ENCODE data around the gene YAP1. TPM values are rescaled to one million over a fixed set of nuclear protein-coding genes. Genes with fewer than 3 reads are reported as not detected.

Gene YAP1
- total and polyA plus RNA-seq, 2 of the 4 experiments (the other 2 are of a cell fraction): 121 to 251 TPM

DNA sequence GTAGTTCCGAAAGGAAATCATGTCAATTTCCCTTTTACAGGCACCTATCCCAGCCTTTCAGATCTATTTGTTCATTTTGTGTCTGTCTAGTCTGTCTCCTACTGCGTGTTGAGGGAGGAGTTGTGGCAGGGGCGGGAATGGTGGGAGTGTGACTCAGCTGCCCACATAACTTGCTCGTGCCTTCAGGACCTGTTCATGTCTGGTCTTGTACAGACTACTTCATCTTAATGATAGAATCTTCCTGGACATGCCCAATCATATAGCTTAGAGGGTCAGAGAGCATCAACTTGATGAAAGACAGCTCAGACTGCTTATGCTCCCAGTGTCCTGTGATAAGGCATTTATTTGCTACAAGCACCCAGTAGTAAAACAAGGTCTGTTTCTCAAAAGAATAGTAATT, 146.0 kb downstream of the YAP1 start:
- Histone ChIP-seq H2AK5ac (ENCODE audit: low read depth, low read length) (peak overlapping the region; percentile 20), H3K4me2 (ENCODE audit: low read depth, low read length) (no peak overlapping the region), H3K4ac (ENCODE audit: low read depth, low read length) (peak overlapping the region; percentile 84), H3K9me3 (ENCODE audit: control insufficient read depth, insufficient read depth, low read length) (no peaks in the 10 kb centered on the region), H3K9me1 (ENCODE audit: insufficient read depth, low read length) (peaks cover 6% of the 10 kb centered on the region), H3K56ac (ENCODE audit: extremely low read depth, insufficient read depth, low read length) (peak overlapping the region; percentile 29; the same call in 1 of the 2 replicates), H2BK120ac (ENCODE audit: low read depth, low read length) (peak overlapping the region; percentile 90), H3K18ac (ENCODE audit: low read depth, low read length) (peak overlapping the region; percentile 70; the same call in 1 of the 2 replicates), H3K4me3 (ENCODE audit: insufficient read depth, low read depth, low read length) (no peak overlapping the region), H3K14ac (replicated peaks; ENCODE audit: low read depth, low read length) (peak overlapping the region; percentile 89), H2BK5ac (ENCODE audit: low read depth, low read length, poor library complexity, severe bottlenecking) (peak overlapping the region; percentile 78), H2AFZ (replicated peaks; ENCODE audit: low read length, poor library complexity) (peak overlapping the region; percentile 64), H4K5ac (ENCODE audit: low read depth, low read length) (peak overlapping the region; percentile 38; the same call in 1 of the 2 replicates), H2AK9ac (replicated peaks; ENCODE audit: low read depth, low read length, poor library complexity) (peak overlapping the region; percentile 83), H4K91ac (ENCODE audit: insufficient read depth, low read depth, low read length) (peak overlapping the region; percentile 54), H4K20me1 (ENCODE audit: insufficient read depth, low read length) (no peaks in the 10 kb centered on the region), H3K9ac (ENCODE audit: low read depth, low read length) (no peak overlapping the region), H2BK20ac (ENCODE audit: low read depth, low read length) (peak overlapping the region; percentile 92), H3K79me1 (ENCODE audit: low read depth in 1 of 2, low read length in 2 of 2) (no peaks in the 10 kb centered on the region), H2BK15ac (ENCODE audit: low read depth, low read length) (peak overlapping the region; percentile 56; the same call in 1 of the 3 replicates), H3K36me3 (ENCODE audit: control insufficient read depth, insufficient read depth, low read length) (no peaks in the 10 kb centered on the region), H4K8ac (ENCODE audit: low read depth in 2 of 2, low read length in 2 of 2) (peak overlapping the region; percentile 1 to 88; a peak in 2 of 4 replicates), H3K4me1 (ENCODE audit: control insufficient read depth, insufficient read depth, low read length) (peaks cover 6% of the 10 kb centered on the region), H3K27me3 (ENCODE audit: control insufficient read depth, insufficient read depth, low read length) (no peaks in the 10 kb centered on the region), H3K23ac (ENCODE audit: low read depth, low read length) (peak overlapping the region; percentile 85), H3K27ac (ENCODE audit: insufficient read depth, low read length) (no peak overlapping the region)
- TF ChIP-seq NFE2L2 (IDR thresholded peaks at IDR 0.05; ENCODE audit: low read depth, low read length): no peak
- no peak for TF ChIP-seq SMC3 (IDR thresholded peaks at IDR 0.05; ENCODE audit: low read depth, low read length)
- peak; percentile 89 for TF ChIP-seq BHLHE40 (IDR thresholded peaks at IDR 0.05; ENCODE audit: low read depth, low read length)
- TF ChIP-seq MAFK (IDR thresholded peaks at IDR 0.05; ENCODE audit: low read depth, low read length): no peak
- TF ChIP-seq RAD21 (IDR thresholded peaks at IDR 0.05; ENCODE audit: low read length): no peak
- no peak for TF ChIP-seq CHD1 (IDR thresholded peaks at IDR 0.05; ENCODE audit: low read depth, low read length)
- TF ChIP-seq MAZ (IDR thresholded peaks at IDR 0.05; ENCODE audit: borderline replicate concordance, low read depth, low read length): no peak
- TF ChIP-seq RFX5 (IDR thresholded peaks at IDR 0.05; ENCODE audit: low read depth, low read length): no peak
- TF ChIP-seq, protein P1, sequence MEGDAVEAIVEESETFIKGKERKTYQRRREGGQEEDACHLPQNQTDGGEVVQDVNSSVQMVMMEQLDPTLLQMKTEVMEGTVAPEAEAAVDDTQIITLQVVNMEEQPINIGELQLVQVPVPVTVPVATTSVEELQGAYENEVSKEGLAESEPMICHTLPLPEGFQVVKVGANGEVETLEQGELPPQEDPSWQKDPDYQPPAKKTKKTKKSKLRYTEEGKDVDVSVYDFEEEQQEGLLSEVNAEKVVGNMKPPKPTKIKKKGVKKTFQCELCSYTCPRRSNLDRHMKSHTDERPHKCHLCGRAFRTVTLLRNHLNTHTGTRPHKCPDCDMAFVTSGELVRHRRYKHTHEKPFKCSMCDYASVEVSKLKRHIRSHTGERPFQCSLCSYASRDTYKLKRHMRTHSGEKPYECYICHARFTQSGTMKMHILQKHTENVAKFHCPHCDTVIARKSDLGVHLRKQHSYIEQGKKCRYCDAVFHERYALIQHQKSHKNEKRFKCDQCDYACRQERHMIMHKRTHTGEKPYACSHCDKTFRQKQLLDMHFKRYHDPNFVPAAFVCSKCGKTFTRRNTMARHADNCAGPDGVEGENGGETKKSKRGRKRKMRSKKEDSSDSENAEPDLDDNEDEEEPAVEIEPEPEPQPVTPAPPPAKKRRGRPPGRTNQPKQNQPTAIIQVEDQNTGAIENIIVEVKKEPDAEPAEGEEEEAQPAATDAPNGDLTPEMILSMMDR (conservative IDR thresholded peaks at IDR 0.05; ENCODE audit: low read depth, low read length): no peak
- TF ChIP-seq CEBPB (IDR thresholded peaks at IDR 0.05; ENCODE audit: low read depth, low read length): no peak
- TF ChIP-seq MXI1 (IDR thresholded peaks at IDR 0.05; ENCODE audit: borderline replicate concordance, low read depth, low read length): no peak
- TF ChIP-seq RCOR1 (IDR thresholded peaks at IDR 0.05; ENCODE audit: insufficient replicate concordance, low read length): no peak
- no peak for TF ChIP-seq POLR2A (IDR thresholded peaks at IDR 0.05; ENCODE audit: low read depth, low read length)
- TF ChIP-seq, protein P2, sequence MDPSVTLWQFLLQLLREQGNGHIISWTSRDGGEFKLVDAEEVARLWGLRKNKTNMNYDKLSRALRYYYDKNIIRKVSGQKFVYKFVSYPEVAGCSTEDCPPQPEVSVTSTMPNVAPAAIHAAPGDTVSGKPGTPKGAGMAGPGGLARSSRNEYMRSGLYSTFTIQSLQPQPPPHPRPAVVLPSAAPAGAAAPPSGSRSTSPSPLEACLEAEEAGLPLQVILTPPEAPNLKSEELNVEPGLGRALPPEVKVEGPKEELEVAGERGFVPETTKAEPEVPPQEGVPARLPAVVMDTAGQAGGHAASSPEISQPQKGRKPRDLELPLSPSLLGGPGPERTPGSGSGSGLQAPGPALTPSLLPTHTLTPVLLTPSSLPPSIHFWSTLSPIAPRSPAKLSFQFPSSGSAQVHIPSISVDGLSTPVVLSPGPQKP (IDR thresholded peaks at IDR 0.05; ENCODE audit: borderline replicate concordance, low read depth, low read length): no peak
- peak; percentile 27; the same call in 1 of the 2 replicates for TF ChIP-seq FOS (IDR thresholded peaks at IDR 0.05; ENCODE audit: low read depth, low read length)
- dilution Hi-C loops (cut with HindIII; ENCODE audit: low sequenced_read_pairs, unreplicated experiment): no loop called here
- in situ Hi-C loops (cut with MboI; ENCODE audit: low sequenced_read_pairs): no loop called here
- WGBS, 2 experiments (ENCODE audit: extremely low coverage in 2 of 2, insufficient read length in 1 of 2): no CpG with 5 or more reads among the region's 4 CpGs
- intact Hi-C loops (cut with micrococcal nuclease): no loop called here
- ATAC-seq (ENCODE audit: low read depth): peak; percentile 91
- DNase-seq: peak; percentile 79
- BruUV-seq (replicated peaks): no TSS peak
- ChIA-PET CTCF (no interaction called here), POLR2A (ENCODE audit: unreplicated experiment) (no interaction called here)
